Embryonic facial prominence (tissue), 1 donor: Measurements from ENCODE around the gene RANGAP1.
A peak's percentile ranks its signal among the peaks of the same experiment; 100 is the strongest.

Experiments used
- DNase-seq: peaks from one replicate; pipeline ENCODE4 v3.0.0-alpha.2; 2016; ENCODE audit errors: extremely low spot score

The RANGAP1 gene

DNA sequence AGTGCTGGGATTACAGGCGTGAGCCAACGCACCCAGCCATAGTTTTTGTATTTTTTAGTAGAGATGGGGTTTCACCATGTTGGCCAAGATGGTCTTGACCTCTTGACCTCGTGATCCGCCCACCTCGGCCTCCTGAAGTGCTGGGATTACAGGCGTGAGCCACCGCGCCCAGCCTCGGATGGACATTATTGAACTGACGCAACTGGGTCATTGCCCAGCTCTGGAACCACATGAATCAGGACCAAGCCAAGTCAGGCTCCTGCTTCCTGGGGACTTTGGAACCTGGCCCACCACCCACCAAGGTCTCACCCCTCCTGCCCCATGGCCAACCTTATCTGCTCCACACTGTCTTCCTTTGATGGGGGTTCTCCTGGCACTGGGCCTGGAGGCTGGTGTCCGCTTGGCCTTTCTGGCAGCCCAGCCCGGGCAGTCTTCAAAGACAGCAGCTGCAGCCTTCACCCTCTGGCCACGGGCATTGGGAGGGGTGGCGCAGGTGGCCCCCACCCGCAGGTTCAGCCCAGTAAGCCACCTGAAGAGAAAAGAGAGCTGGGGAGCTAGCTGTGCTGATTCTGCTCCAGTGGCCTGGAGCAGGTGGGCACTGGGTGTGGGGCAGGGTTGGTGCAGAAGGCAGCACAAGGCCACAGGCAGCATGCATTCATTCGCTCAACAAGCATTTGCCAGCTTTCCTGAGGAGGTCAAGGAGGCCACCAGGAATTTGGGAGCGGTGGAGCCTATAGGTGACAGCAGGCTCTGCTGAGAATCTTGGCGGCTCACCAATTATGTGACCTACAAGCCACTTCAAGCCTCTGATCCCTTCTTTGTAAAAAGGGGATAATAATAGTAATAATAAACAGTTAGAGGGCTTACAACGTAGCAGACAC is 50.9 kb downstream of the RANGAP1 start:
- no peak for DNase-seq

DNA sequence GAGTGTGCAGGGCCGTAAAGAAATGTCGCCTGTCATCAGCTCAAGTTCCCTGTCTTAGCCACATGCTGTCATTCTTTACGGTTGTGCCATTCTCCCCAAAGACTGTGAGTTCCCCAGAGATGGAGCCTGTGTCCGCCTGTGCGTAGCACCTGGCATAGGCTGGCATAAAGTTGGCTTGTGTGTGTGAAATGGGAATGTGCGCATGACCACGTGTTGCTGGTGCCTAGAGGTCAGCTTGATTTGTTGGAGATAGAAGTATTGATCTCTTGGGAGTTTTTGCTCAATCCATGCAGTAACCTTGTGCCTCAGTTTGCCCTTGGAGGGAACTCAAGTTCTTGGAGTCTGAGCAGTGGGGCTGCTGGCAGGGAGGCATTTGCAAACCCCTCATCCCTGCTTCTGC is 54.6 kb downstream of the RANGAP1 start:
- DNase-seq = no peak

GRCh38 chr22:41230401-41230785 is 55.6 kb downstream of the RANGAP1 start:
- no peak for DNase-seq

DNA sequence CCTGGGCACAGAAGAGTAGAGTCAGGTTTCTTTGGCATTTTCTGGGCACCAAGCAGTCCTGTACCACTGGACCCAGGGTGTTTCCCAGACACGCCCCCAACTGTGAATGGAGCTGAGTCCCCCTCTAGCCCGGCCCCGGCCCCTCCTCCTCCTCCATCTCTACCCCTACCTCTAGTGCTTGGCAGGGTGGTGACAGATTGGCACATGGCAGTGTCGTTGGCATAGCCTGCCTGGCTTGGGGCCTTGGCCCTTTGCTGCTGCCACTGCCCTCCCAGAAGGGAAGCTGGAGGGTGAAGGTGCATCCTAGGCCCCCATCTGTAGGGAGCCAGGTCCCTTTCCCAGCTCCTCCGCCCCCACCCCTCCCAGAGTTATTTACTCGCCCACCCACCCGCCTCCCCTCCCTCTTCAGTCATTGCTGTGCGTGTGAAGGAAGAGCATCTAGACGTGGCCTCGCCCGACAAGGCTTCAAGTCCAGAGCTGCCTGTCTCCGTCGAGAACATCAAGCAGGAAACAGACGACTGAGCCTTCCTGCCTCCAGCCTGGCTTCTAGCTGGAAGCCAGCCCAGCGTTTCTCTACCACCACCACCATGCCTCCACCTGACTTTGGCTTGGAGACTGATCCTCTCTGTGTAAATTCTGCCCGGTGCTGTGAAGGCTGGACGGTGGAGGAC is 56.1 kb downstream of the RANGAP1 start:
- no peak for DNase-seq

DNA sequence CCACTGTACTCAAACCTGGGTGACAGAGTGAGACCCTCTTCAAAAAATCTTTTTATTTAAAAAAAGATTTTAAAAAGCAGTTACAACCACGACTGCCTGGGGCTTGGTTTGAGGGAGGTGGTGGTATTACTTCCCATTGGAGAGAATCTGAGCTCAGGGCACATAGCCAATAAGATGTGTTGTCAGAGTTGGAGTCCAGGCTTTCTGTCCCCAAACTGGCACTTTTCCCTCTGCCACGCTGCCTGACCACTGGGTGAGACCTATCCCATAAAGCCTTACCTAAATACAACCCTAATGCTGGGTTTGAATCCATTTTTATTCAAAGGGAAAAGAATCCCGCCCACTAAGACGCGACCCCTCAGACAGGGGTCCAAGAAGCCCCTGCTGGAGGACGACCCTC is 56.8 kb downstream of the RANGAP1 start:
- no peak for DNase-seq

- no peak for DNase-seq
Measured at GRCh38 chr22:41226723-41227655, 59.0 kb downstream of the RANGAP1 start.

- no peak for DNase-seq
Measured at GRCh38 chr22:41223535-41223934, 62.5 kb downstream of the RANGAP1 start.

DNA sequence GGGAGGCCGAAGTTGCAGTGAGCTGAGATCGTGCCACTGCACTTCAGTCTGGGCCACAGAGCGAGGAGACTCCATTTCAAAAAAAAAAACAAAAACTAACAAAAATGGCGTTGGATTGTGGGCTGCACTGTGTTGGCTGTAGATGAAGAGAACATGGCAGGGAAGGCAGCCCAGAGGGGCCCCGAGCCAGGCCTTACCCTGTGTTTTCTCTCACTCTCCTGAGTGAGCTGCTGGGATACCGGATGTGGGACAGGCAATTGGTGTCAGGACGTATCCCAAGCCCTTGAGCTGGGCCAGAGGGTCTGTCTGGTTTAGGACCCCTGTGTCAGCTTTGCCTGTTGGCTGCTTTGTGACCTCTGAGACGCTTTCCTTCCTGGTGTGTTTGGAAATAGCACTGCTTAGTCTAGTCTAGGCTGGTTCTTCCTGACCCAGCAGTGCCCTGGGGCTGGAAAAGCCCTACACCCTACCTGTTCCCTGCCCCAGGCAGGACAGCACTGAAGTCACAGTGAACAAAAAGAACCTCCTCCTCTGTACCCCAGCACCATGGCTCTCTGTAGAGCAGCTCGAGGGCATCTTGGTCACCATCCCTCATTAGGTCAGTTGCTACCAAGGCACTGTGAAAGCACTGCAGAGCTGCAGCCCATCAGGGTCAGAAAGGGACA is 63.0 kb downstream of the RANGAP1 start:
- no peak for DNase-seq

- no peak for DNase-seq
Measured at GRCh38 chr22:41217553-41218157, 68.3 kb downstream of the RANGAP1 start.

DNA sequence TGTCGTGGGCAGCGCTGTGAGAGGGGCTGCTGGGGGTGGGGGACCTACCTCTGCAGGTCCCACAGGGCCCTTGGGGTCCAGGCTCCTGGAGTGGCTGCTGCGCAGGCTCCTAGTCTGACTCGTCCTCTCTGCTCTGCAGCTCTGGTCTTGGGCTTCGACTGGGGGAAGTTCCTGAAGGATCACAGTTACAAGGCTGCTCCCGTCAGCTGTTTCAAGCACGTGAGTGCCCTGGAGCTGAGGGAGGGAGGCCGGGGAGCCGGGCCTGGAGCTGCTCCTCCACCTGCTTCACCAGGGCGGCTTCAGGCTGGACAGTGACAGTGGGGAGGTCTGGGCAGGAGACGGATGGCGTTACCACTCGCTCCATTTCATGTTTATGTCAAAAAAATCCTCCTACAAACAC is 69.0 kb downstream of the RANGAP1 start:
- no peak for DNase-seq

DNA sequence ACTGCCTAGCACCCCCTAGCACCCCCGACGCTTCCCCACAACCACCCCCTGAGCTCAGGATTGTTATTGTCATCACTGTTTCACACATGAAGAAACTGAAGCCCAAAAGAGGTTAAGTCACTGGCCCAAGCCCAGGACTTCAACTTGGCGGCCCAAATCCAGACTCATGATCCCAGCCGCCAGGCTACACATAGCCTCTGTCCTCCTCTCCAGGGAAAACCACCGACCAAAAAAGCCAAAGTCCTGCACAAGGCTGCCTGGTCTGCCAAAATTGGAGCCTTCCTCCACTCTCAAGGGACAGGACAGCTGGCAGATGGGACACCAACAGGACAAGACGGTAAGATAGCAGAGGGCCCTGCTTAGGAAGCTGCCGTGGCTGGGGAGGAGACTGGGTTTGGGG is 70.1 kb downstream of the RANGAP1 start:
- no peak for DNase-seq

GRCh38 chr22:41215409-41215808 is 70.6 kb downstream of the RANGAP1 start:
- no peak for DNase-seq

DNA sequence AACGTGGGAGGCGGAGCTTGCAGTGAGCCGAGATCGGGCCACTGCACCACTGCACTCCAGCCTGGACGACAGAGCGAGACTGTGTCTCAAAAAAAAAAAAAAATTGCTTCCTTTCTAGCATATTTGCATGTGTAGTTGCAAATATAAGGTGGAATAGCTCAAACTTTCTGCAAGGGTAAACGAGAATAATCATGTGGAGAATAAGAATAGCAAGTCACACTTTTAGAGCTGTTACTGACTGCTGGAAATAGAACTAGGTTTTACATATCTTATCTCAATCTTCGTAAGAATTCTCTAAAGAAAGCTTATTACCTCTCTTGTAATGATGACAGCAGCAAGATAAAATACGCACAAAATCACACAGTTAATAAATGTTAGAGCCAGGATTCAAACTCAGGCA is 79.3 kb downstream of the RANGAP1 start:
- DNase-seq = no peak

- DNase-seq = peak; percentile 92
Measured at GRCh38 chr22:41204992-41205900, 80.7 kb downstream of the RANGAP1 start, which contains the start of gene L3MBTL2. Gene L3MBTL2 (plus strand): TSS chr22:41205312. CDS start chr22:41205363, 51 bp downstream.

DNA sequence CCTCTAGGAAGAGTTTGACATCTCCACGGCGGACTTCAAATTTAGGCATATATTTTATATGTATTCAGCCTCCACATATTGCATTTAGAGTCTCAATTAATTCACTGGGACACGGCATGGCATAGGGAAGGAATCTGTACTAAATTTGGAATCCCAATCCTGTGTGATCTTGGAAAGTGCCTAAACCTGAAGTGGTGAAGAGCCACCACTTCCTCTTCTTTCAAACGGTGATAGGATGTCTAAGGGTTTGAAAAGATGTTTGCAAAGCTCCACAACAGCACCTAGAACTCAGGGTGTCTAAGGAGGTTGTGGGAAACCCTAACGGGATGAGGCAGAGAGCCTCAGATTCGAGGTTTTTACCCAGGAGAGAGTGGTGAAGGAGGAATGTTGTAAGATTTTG is 81.9 kb downstream of the RANGAP1 start:
- no peak for DNase-seq

GRCh38 chr22:41203118-41203517 is 82.9 kb downstream of the RANGAP1 start:
- no peak for DNase-seq

DNA sequence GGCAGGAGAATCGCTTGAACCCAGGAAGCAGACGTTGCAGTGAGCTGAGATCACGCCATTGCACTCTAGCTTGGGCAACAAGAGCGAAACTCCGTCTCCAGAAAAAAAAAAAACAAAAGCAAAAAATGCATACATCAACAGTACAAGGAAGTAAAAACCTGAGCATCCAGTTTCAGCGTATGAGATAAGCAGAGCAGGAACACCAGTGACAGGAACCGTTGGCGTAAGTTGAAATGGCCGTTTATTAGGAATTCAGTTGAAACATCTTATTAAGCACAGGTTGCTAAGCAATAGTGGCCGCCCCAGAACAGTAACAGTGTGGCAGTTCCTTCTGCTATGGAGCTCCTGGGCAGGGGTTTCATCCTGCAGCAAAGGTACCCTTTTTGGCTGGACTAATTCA is 84.8 kb downstream of the RANGAP1 start:
- DNase-seq = no peak

- DNase-seq = no peak
Measured at GRCh38 chr22:41198027-41198580, 87.9 kb downstream of the RANGAP1 start.
